Testis (tissue), 2 donors: ENCODE data around the gene NLRP1.

Experiments
- POLR2A ChIP-seq: fragments of 450-650 bp; IDR thresholded peaks from one replicate; pipeline ENCODE4 v1.6.1; 2017; ENCODE audit warnings: antibody characterized with exemption, mild to moderate bottlenecking, moderate library complexity
- TF ChIP-seq, protein P1 (sequence below), 3 experiments: fragments of 450-650 bp in 2 of 3; fragments of 200-600 bp in 1 of 3; sonication (generic) in 1 of 3; IDR thresholded peaks; one replicate each; pipeline ENCODE4 v1.5.1; 2016 to 2019; ENCODE audit warnings: antibody characterized with exemption in 3 of 3, mild to moderate bottlenecking in 2 of 3, moderate library complexity in 1 of 3

DNA sequence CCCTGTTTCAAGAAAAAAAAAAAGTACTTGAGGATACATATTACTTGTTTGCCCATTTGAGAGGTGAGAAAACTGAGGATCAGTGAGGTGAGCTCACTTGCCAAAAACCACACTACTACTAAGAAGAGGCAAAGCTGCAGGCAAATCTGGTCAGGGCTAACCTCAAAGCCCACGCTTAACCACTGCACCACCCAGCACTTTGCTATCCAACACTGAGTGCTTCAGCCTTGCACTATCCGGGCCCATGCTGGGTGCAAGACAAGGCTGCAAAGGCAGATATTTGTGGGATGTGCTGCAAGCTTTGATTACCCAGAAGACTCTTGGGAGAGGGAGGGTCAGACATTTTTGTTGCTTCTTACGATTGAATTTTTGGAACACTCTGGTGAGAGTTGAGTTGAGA lies 23.6 kb upstream of the NLRP1 start:
- TF ChIP-seq, protein P1, sequence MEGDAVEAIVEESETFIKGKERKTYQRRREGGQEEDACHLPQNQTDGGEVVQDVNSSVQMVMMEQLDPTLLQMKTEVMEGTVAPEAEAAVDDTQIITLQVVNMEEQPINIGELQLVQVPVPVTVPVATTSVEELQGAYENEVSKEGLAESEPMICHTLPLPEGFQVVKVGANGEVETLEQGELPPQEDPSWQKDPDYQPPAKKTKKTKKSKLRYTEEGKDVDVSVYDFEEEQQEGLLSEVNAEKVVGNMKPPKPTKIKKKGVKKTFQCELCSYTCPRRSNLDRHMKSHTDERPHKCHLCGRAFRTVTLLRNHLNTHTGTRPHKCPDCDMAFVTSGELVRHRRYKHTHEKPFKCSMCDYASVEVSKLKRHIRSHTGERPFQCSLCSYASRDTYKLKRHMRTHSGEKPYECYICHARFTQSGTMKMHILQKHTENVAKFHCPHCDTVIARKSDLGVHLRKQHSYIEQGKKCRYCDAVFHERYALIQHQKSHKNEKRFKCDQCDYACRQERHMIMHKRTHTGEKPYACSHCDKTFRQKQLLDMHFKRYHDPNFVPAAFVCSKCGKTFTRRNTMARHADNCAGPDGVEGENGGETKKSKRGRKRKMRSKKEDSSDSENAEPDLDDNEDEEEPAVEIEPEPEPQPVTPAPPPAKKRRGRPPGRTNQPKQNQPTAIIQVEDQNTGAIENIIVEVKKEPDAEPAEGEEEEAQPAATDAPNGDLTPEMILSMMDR (IDR thresholded peaks at IDR 0.05), result no peak
- TF ChIP-seq POLR2A, result no peak
